ENCODE results near the gene TMED9.
"Not testable (repeated sequence)": the region's sequence is repeated elsewhere in the genome, so short reads cannot be mapped to it uniquely, and the experiment has no call there.

Gene TMED9

DNA sequence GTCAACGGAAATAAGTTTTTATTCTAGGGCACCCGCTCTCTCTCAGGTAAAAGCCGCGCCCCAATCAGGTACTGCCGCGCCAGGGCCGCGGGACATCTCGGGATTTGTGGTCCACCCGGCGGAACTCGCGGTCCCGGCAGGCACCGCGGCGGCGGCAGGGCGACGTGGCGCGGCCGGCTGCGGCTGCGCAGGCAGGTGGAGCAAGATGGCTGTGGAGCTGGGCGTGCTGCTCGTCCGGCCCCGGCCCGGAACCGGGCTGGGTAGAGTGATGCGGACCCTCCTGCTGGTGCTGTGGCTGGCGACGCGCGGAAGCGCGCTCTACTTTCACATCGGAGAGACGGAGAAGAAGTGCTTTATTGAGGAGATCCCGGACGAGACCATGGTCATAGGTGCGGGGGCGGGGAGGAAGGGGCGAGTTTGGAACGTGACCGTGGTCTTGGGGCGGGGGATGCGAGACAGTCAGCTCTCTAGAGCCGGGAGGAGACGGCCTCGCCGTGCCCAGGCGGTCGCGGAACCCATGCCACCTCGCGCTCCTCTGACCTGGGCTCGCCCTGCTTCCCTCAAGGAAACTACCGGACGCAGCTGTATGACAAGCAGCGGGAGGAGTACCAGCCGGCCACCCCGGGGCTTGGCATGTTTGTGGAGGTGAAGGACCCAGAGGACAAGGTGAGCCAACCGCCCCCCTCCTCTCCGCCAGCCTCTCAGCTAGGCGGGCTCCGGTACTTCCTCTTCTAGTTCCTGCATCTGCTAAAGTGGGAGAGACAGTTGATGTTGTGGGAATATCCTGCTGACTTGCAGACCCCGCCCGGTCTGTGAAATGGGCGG, at the start of gene TMED9:
Gene TMED9 (plus strand): TSS at position 194 of the 825 bp plus-strand sequence. CDS start 12 bp downstream, at position 206.
- DNase-seq, result peak; percentile 89

DNA sequence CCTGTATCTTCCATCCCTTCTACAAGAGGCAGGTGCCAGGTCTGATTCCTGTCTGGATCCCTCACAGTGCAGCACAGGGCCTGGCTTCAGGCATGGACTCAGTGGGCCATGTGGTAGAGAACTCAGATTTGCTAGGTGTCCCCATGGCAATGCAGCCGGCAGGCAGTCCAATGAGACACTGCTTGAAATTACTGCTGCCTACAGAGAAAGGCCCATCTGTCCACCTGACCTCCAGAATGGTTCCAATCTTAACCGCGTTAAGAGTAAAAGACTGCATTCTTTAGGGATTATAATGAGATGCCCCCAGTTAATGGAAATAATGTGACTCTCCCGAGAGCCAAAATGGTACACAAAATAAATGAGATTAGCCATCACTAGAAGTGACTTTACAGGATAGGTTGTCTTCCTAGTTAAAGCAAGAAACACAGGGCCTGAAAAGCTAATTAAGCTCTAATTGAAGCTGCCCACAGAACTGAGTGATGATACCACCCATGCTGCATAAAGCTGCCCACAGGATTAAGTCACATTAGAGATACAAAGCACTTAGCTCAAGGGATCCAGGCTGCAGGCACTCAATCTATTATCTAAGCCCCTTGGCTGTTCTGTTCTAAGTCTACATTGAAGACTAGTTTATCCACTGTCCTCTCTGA, 49.1 kb upstream of the TMED9 start:
- DNase-seq, result no peak

DNA sequence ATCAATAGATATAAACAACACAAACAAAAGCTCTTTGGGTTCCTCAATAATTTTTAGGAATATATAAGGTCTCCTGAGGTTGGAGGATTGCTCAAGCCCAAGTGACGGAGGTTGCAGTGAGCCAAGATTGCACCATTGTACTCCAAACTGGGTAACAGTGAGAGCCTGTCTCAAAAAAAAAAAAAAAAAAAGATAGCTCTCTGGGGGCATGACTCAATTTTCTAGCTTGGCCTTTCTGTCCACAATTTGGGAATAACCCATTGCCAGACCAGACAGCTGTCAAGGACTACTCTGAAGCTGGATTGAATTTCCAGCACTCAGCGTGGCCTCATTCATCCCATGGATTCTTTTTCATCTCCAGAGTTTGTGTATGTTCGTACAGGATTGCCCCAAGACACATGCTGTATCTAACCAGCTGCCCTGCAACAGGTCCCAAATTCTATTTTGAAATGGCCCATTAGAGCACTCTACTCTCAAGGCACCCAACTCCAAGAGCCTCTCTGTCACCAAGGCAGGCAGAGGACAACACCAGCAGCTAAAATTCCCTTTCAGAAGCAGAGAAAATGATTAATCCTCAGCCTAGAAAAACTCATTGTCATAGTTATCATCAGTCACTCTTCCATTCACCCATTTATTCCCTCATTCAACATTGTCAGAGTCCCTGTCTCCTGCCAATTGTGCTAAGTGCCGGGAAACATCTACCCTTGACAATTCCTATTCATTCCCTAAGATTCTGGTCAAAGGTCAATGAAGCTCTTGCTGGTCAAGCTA, 46.3 kb upstream of the TMED9 start:
- no peak for DNase-seq

DNA sequence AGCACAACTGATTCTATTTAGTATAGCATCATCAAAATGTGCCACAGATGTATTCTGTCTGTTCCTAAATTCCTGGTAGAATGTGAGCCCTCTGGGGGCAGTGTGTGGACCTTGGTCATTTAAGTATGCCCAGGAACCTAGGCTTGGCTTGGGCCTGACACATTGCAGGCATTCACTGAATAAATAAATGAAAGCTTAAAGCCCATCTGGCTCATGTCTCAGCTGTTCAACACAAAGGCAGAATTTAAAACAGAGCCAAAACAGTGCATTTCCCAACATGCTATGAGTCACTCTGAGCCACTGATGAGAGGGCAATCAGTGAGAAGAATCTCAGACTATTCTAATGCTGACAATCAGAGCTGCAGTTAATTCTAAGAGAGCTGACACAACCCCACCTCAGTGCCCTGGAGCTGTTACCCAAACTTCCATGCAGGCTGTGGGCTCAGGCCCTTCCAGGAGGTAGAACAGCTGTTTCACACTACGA, 45.7 kb upstream of the TMED9 start:
- no peak for DNase-seq

DNA sequence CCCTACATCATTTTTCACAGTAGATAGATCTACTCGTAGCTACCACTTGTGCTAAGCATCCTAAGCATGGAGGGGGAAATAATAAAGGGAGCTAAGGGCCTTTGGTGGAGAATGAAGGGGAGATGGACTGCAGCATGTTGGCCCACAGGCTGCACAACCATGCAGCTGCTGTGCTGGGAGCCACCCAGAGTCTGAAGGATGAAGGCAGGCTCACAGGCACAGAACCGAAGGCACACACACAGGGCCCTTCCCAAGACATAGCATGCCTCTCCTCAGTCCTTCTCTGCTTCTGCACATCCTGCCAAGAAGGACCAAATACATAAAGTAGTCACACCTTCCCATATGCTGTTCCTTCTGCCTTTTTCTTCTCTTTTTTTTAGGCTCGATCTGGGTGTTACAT, 44.3 kb upstream of the TMED9 start:
- DNase-seq, result no peak

DNA sequence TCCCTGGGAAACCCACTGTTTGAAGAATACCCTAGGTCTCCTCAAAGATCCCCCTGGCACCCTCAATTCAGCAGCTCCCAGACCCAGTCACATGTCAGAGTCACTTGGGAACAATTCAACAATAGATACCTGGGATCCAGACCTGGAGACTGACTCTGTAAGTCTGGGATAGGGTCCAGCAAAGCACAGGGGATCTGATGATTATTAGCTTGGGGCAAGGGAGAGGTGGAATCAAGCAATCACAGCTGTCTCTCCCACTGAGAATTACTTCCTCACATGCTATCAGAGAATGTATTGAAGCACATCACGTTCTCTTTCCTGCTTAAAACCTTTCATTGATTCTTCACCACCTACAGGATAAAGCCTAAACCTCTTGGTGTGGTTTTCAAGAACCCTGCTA, 43.5 kb upstream of the TMED9 start:
- DNase-seq, result no peak

DNA sequence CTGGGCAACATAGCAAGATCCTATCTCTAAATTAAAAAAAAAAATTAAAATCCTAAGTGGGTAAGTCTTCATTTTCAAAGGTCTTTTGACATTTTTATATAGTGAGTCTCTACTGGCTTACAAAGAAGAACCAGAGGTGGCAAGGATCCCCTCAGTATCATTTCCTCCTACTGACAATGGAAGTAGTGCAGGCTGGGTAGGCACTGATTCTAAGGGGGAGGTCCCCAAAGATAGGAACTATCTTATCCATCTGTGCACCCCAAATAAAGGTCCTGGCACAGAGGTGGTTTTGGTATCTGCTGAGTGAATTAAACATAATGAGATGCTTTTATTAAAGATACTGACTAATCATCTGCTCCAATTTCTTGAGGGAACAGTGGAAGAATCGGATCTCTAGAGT, 41.9 kb upstream of the TMED9 start:
- DNase-seq, result no peak

DNA sequence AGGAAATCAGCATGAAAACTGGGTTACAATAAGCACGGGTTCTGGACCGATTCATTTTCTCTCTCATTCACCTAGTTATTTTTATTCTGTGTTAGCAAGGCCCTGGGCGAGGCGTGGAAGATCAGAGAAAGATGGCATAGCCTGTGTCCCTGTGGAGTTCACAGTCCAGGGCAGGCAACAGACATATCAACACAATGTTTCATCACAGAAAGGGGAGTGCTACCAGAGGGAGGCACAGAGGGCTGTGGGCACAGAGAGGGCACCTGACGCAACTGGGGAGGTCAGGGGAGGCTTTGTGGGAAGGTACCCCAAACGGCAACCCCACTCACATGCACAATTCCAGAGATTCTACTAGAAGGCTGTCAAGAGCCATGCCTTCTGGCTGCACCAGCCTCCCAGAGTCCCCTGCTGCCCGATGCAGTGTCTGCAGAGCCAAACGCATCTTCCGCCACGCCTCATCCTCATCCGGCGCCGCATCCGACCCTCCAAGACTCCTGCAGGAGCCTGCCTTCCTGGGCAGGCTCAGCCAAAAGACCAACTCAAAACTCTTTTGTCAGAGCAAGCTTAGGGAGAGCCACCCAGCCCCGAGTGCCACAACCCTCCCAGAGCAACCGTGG, 39.1 kb upstream of the TMED9 start:
- no peak for DNase-seq

DNA sequence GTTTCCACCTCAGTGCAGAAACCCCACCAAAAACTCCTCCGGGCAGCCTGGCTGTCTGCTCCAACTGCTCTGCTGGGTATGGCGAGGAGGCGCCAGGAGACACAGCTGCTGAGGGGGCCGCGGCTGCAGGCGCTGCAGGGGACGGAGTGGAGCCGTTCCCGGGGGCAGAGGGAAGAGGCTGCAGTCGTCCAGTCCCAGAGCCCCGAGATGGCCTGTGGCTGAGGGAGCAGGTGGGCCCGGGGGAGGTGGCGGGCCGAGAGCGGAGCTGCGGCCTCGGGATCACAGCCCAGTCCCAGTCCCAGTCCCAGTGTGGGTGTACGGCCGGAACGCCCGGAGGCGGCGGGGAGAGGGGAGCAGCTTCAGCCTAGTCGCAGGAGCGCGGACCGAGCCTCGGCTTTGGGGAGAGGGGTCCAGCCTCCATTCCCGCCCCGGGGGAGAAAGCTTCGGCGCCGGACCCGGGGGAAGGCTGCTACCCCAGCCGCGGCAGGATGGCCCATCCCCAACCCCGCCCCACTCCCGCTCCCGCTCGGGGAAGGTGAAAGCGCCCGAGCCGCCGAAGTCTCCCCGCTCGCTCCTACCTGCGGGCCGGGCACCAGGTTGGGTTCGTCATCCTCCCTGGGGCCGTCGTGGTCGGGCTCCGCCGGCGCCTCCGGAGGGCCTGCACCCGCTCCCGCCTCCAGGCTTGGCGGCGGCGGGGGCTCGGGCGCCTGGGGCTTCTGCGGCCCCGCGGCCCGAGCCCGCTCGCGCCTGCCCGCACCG, 38.2 kb upstream of the TMED9 start:
- peak; percentile 24 for DNase-seq

DNA sequence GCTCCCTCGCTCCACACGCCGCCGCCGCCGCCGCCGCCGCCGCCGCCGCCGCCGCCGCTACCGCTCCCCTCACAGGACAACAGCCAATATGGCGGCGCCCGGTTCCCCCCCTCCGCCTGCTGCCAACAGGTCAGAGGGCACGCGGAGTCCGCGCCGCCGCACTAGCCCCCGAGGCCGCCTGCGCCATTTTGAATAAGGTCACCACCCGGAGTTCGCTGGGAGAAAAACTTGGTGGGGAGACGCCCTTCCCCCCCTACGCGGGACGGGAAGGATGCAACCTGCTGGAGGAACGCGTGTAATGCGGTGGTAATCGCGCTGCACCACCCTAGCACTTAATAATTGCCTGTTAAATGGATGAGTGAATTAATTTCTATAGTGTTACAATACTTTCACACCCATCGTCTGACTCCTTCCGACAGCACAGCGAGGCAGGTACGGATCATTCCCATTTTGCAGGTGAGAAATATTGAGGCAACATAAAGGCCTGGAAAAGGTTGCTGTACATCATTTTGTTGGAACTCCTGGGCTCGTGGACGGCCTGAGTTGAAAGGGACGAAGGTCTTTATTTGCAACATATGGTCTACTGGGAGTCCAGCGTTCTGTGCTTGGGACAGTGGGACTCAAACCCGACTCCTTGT, 37.4 kb upstream of the TMED9 start, which contains the start of gene FAM193B:
Gene FAM193B (minus strand): TSS at position 90 of the 638 bp plus-strand sequence. CDS start 105 bp downstream, outside the sequence.
- peak; percentile 96 for DNase-seq

DNA sequence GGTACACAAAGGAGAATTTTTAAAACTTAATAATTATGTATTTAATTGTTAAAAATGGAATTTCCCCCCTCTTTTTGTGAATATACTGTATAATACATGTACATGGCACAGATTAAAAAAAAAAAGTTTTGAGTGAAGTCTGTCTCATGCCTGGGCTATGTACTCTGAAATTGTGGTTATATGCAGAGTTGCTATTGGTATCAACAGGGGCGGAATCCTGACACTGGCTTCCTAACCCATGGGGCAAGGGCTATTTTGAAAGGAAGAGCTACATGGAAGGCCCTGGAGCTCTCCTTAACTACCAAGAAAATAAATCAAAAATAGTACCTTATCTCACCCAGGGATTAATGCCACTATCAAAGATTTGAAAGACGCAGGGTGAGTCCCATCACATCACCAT, 36.8 kb upstream of the TMED9 start:
- DNase-seq, result no peak

DNA sequence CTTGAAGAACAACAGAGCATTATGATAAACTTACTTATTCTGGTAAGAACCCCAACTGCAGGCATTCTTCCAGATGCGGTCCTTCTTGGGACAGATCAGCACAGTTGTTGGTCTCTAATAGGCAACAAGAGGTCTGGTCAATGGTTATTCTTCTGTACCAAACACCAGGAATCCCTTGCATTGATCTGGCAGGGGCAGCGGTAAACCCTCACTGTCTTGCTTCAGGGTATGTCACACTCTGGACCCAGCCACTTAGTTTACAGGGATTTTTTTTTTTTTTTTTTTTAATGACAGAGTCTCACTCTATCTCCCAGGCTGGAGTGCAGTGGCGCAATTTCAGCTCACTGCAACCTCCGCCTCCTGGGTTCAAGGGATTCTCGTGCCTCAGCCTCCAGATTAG, 36.3 kb upstream of the TMED9 start:
- DNase-seq, result no peak

DNA sequence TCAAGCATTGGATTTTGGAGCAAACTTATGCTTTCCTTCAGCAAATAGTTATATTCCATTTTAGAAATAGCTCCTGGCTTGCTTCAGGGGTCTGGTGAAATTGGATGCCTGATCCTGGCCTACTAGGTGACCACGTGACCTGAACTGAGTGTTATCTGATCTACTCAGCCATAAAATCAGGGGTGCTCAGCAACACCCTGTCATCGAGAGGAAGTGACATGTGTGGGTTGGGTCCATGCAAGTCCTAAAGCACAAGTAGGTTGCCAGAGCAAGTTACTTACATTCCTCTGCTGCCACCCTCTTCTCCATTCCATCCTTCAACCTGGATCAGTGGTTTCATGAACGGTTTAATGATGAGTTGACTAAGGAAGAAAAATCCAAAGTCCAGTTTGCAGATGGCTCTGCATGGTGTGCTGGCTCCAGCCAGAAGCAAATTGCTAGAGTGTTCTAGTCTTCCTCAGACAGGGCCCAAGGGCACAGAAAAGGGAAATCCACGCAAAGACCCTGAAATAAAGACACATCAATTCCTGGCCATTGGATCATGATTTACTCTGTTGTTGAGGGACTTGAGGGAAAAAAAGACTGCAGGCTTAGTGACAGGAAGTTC, 34.9 kb upstream of the TMED9 start:
- no peak for DNase-seq

DNA sequence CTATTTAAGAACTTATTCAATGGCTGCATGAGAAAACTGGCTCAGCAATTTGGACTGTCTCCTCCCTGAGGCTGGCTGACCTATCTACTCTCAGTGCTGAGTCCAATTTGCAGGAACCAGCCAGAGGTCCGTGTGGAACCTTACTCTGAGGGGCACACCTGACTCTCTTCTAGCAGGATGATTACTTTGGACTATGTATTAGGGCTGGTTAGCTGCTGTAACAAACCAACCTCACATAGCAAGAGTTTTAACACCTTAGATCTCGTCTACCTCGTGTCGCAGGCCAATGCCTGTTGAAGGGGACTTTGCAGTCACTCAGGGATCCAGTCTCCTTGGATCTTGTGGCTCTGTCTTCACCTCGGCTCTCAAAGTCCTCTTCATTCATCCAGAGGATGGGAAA, 34.2 kb upstream of the TMED9 start:
- DNase-seq, result no peak

DNA sequence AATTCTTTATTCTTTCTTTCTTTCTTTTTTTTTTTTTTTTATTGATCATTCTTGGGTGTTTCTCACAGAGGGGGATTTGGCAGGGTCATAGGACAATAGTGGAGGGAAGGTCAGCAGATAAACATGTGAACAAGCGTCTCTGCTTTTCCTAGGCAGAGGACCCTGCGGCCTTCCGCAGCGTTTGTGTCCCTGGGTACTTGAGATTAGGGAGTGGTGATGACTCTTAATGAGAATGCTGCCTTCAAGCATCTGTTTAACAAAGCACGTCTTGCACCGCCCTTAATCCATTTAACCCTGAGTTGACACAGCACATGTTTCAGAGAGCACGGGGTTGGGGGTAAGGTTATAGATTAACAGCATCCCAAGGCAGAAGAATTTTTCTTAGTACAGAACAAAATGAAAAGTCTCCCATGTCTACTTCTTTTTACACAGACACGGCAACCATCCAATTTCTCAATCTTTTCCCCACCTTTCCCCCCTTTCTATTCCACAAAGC, 32.5 kb upstream of the TMED9 start:
- not testable (repeated sequence) for DNase-seq

DNA sequence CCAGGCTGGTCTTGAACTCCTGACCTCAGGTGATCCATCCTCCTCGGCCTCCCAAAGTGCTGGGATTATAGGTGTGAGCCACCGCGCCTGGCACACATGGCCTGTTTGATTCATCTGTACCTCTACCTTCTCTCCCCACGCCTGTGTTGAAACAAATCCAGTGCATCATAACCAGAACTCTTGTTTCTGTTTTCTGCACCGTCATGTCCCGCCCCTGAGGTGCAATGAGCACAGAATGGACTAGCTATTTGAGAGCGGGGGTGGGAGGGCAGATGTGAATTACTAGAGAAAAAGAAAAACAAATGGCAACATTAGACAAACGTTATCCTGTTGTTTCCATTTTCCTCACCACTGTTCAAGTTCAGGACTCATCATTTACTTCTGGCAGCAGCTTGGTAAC, 27.0 kb upstream of the TMED9 start:
- DNase-seq, result no peak

DNA sequence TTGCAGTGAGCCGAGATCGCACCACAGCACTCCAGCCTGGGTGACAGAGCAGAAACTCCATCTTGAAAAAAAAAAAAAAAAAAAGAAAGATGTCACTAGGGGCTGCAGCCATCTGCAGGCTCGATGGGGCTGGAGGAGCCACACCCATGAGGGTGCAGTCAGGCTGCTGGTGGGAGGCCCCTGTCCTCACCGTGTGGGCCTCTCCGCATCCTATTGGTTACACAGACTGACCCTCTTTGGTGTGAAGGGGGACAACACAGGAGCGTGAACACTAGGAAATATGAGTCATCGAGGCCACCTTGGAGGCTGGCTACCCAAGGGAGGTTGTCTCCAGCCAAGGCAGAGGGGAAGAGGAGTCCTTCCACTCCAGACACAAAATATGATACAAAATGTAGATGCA, 23.7 kb upstream of the TMED9 start:
- no peak for DNase-seq

DNA sequence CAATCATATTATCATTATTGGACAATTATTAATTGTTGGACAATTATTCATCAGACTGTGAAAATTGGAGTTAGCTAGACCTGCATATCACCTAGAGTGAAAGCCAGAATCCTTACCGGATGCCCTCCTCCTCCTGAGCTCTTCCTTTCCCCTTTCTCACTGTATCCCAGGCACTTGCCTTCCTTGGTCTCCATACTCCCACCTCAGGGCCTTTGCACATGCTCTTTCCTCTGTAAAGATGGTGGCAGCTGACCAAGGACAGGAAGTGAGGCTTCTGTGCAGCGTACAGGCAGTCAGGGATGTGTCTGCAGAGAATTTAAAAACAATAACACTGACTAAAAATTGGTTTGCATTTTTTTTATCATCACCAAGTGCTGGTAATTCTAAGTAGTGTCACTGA, 22.1 kb upstream of the TMED9 start:
- no peak for DNase-seq

DNA sequence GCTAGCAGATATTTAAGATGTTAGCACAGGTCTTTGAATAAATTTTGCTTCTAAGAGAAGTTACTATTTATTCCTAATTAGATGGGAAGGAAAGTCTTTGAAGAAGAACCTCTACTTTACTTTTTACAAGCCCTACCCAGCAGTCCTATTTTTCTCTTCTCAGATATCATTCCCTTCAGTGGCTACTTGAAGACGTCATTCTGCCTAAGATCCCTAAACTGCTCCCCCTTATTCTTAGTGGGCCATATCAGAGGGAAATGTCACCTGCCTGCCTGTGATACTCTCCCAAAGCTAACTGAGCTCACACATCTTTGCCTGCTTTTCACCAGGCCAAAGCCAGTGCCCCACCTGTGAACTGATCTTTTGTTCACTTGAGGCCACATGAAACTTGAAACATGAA, 16.5 kb upstream of the TMED9 start:
- DNase-seq, result no peak

DNA sequence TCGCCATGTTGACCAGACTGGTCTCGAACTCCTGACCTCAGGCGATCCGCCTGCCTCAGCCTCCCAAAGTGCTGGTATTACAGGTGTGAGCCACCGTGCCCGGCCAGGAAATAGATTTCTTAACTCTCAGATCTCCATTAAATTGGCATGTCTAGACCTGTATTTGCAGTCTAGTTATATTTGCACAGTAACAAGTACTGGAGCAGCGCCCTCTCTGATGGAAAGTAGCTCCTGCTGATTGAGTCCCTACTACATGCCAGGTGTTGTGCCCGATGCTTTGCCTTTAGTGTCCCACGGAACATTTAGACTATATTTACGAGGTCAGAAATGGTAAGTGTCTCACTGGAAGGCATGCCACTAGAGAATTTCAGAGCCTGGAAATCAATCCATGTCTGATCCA, 15.8 kb upstream of the TMED9 start:
- DNase-seq, result no peak

DNA sequence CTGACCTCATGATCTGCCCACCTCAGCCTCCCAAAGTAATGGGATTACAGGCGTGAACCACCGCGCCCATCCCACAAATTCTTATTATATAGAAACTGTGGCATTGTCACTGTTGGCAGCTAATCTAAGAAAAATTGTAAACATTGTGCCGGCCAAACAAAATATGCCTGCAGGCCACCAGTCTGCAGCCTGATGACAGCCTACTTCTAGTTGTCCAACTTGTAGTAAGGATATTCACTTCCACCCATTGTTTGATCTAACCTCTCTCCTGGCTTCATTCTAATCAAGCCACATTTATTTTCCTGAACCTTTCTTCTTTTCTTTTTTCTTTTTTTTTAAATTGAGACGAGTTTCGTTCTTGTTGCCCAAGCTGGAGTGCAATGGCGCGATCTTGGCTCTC, 13.7 kb upstream of the TMED9 start:
- DNase-seq, result no peak

Measured in stimulated activated CD4-positive, alpha-beta T cell treated with anti-CD3 and anti-CD28 coated beads, Interleukin-1b, Interleukin-23, amount 100 ng/mL, for 48 hours (primary cell).